GM23338 (cell line): ENCODE data around the gene AFTPH. TPM values are rescaled to one million over a fixed set of nuclear protein-coding genes. Genes with fewer than 3 reads are reported as not detected.

Experiments used
- ATAC-seq: fragments of 200-7000 bp; cut with Tn5 transposase; 3 replicates; pipeline ENCODE4 v1.9.1; 2020
- DNase-seq: peaks from one replicate; pipeline ENCODE4 v3.0.0-alpha.2; 2015; ENCODE audit warnings: low spot score
- H2AFZ ChIP-seq: fragments of 200-600 bp; sonication (generic); 2 replicates; pipeline ENCODE4 v1.8.0; 2016; ENCODE audit warnings: antibody characterized with exemption, mild to moderate bottlenecking, moderate library complexity
- H3F3A ChIP-seq: fragments of 200-600 bp; sonication (generic); replicated peaks from 2 replicates; pipeline ENCODE4 v1.8.0; 2017; ENCODE audit warnings: antibody characterized with exemption, mixed run types, low read depth
- H3K27ac ChIP-seq: fragments of 200-600 bp; sonication (generic); 2 replicates; pipeline ENCODE4 v1.6.1; 2016; ENCODE audit warnings: low read depth
- H3K27me3 ChIP-seq: fragments of 200-600 bp; sonication (generic); 2 replicates; pipeline ENCODE4 v1.8.0; 2016; ENCODE audit warnings: mild to moderate bottlenecking, mixed run types, moderate library complexity; ENCODE audit not compliant: insufficient read depth
- H3K36me3 ChIP-seq: fragments of 200-600 bp; sonication (generic); 2 replicates; pipeline ENCODE4 v1.8.0; 2016; ENCODE audit warnings: mild to moderate bottlenecking; ENCODE audit not compliant: insufficient read depth
- H3K4me1 ChIP-seq: fragments of 200-600 bp; sonication (generic); 2 replicates; pipeline ENCODE4 v1.8.0; 2016; ENCODE audit warnings: mild to moderate bottlenecking, moderate library complexity; ENCODE audit not compliant: insufficient read depth
- H3K4me2 ChIP-seq: fragments of 200-600 bp; sonication (generic); 2 replicates; pipeline ENCODE4 v1.7.1; 2017; ENCODE audit warnings: mixed run types
- H3K4me3 ChIP-seq: fragments of 200-600 bp; sonication (generic); 2 replicates; pipeline ENCODE4 v1.6.1; 2016; ENCODE audit warnings: mixed run types
- H3K79me2 ChIP-seq: fragments of 200-600 bp; sonication (generic); replicated peaks from 2 replicates; pipeline ENCODE4 v1.8.0; 2017; ENCODE audit warnings: mild to moderate bottlenecking; ENCODE audit not compliant: insufficient read depth
- H3K9me2 ChIP-seq: fragments of 200-600 bp; sonication (generic); 2 replicates; pipeline ENCODE4 v1.8.0; 2017; ENCODE audit not compliant: insufficient read depth
- H4K20me1 ChIP-seq: fragments of 200-600 bp; sonication (generic); replicated peaks from 2 replicates; pipeline ENCODE4 v1.8.0; 2017; ENCODE audit warnings: mild to moderate bottlenecking; ENCODE audit not compliant: insufficient read depth
- H3K27ac Mint-ChIP-seq: 2 replicates; pipeline ENCODE4 v1.8.0; 2020; ENCODE audit warnings: inconsistent platforms, mild to moderate bottlenecking, moderate library complexity, mixed read lengths
- H3K27me3 Mint-ChIP-seq: 3 replicates; pipeline ENCODE4 v1.8.0; 2022; ENCODE audit warnings: low read depth, mild to moderate bottlenecking, moderate library complexity, mixed read lengths, inconsistent platforms; ENCODE audit not compliant: insufficient read depth, poor library complexity
- H3K36me3 Mint-ChIP-seq: 3 replicates; pipeline ENCODE4 v1.8.0; 2021; ENCODE audit warnings: low read depth, mild to moderate bottlenecking, inconsistent platforms, moderate library complexity, mixed read lengths
- H3K4me1 Mint-ChIP-seq: 3 replicates; pipeline ENCODE4 v1.8.0; 2020; ENCODE audit warnings: mild to moderate bottlenecking, inconsistent platforms, mixed read lengths
- H3K4me3 Mint-ChIP-seq: 3 replicates; pipeline ENCODE4 v1.8.0; 2021; ENCODE audit warnings: moderate library complexity, mild to moderate bottlenecking, inconsistent platforms, mixed read lengths
- H3K9me3 Mint-ChIP-seq: 3 replicates; pipeline ENCODE4 v1.8.0; 2020; ENCODE audit warnings: moderate library complexity, mild to moderate bottlenecking, inconsistent platforms, mixed read lengths
- CREB1 ChIP-seq: fragments of 250-450 bp; sonication (Bioruptor Pico); IDR thresholded peaks from 2 replicates; pipeline ENCODE4 v1.5.0; 2020; ENCODE audit warnings: low read depth, mild to moderate bottlenecking, moderate library complexity
- CTCF ChIP-seq, 2 experiments: fragments of 200-600 bp in 1 of 2; sonication (generic) in 1 of 2; conservative IDR thresholded peaks; 2 replicates each; pipeline versions ENCODE4 v1.5.1 to v1.6.1; 2016 to 2017; ENCODE audit warnings: antibody characterized with exemption in 2 of 2, low read depth in 2 of 2, mild to moderate bottlenecking in 2 of 2, moderate library complexity in 1 of 2
- ETS1 ChIP-seq: IDR thresholded peaks from 2 replicates; pipeline ENCODE4 v1.6.1; 2016; ENCODE audit warnings: antibody characterized with exemption
- EZH2 ChIP-seq: fragments of 200-600 bp; sonication (generic); IDR thresholded peaks from one replicate; pipeline ENCODE4 v1.8.0; 2017; ENCODE audit warnings: antibody characterized with exemption, mild to moderate bottlenecking, low read depth; ENCODE audit not compliant: unreplicated experiment
- EZH2phosphoT487 ChIP-seq: fragments of 200-600 bp; sonication (generic); IDR thresholded peaks from one replicate; pipeline ENCODE4 v1.8.1; 2018; ENCODE audit warnings: antibody characterized with exemption; ENCODE audit not compliant: unreplicated experiment
- JUNB ChIP-seq: IDR thresholded peaks from one replicate; pipeline ENCODE4 v1.6.1; 2016; ENCODE audit warnings: antibody characterized with exemption; ENCODE audit not compliant: unreplicated experiment
- NANOG ChIP-seq: IDR thresholded peaks from 2 replicates; pipeline ENCODE4 v1.6.1; 2016; ENCODE audit warnings: antibody characterized with exemption, borderline replicate concordance
- POLR2AphosphoS5 ChIP-seq: IDR thresholded peaks from 2 replicates; pipeline ENCODE4 v1.6.1; 2016; ENCODE audit warnings: antibody characterized with exemption, low read depth
- REST ChIP-seq: IDR thresholded peaks from one replicate; pipeline ENCODE4 v1.6.1; 2018; ENCODE audit warnings: antibody characterized with exemption; ENCODE audit not compliant: unreplicated experiment
- STAT1 ChIP-seq: IDR thresholded peaks from one replicate; pipeline ENCODE4 v1.6.1; 2016; ENCODE audit warnings: antibody characterized with exemption; ENCODE audit not compliant: unreplicated experiment
- ZNF114 ChIP-seq: fragments of 250-450 bp; sonication (Bioruptor Pico); IDR thresholded peaks from 2 replicates; pipeline ENCODE4 v1.5.0; 2020; ENCODE audit warnings: mild to moderate bottlenecking, moderate library complexity
- ZNF331 ChIP-seq: fragments of 250-450 bp; sonication (Bioruptor Pico); IDR thresholded peaks from 2 replicates; pipeline ENCODE4 v1.5.0; 2020; ENCODE audit warnings: low read depth, mild to moderate bottlenecking, moderate library complexity
- ZNF462 ChIP-seq: fragments of 250-450 bp; sonication (Bioruptor Pico); IDR thresholded peaks from 2 replicates; pipeline ENCODE4 v1.5.0; 2020; ENCODE audit warnings: mild to moderate bottlenecking, moderate library complexity
- polyA plus RNA-seq: library from polyadenylated mRNA; unstranded; fragments of >200 nt; fragmentation: Nextera tagmentation; extraction: Ambion mirVana; gene quantifications from 2 replicates; pipeline ENCODE4 v1.2.1, GENCODE V29; 2016
- total RNA-seq: library from RNA; depleted of rRNA; stranded (reverse); fragments of >200 nt; shearing (Covaris generic); gene quantifications from 2 replicates; pipeline ENCODE4 v1.2.3, GENCODE V29; 2014

AFTPH gene
- total and polyA plus RNA-seq, 2 experiments from 2014 or later = 14.9 to 20.6 TPM

GRCh38 chr2:64514008-64514407 is 10.1 kb upstream of the AFTPH start:
- no peak for ATAC-seq
- H3K4me1 Mint-ChIP-seq = no peaks in the 10 kb centered on the region
- no peak overlapping the region for H3K4me2 ChIP-seq
- no peaks in the 10 kb centered on the region for H3K79me2 ChIP-seq
- no peaks in the 10 kb centered on the region for H3K36me3 ChIP-seq
- H3K36me3 Mint-ChIP-seq = peaks cover 9% of the 10 kb centered on the region; the same call in 2 of the 3 replicates
- DNase-seq = no peak
- no peak overlapping the region for H3K27ac ChIP-seq
- H3K4me3 Mint-ChIP-seq = no peak overlapping the region
- no peaks in the 10 kb centered on the region for H3K4me1 ChIP-seq
- H2AFZ ChIP-seq = no peak overlapping the region
- no peaks in the 10 kb centered on the region for H3K9me2 ChIP-seq
- no peaks in the 10 kb centered on the region for H4K20me1 ChIP-seq
- H3F3A ChIP-seq = no peaks in the 10 kb centered on the region
- TF ChIP-seq REST (no peak), POLR2AphosphoS5 (no peak), CTCF (conservative IDR thresholded peaks at IDR 0.05; ENCODE audit: low read depth in 2 of 2) (no peak), CREB1 (CRISPR knock-in tag) (no peak), NANOG (no peak), ETS1 (no peak), EZH2 (no peak), ZNF462 (CRISPR knock-in tag) (no peak), EZH2phosphoT487 (no peak), ZNF331 (no peak), ZNF114 (no peak), STAT1 (no peak), JUNB (no peak)
- no peak overlapping the region for H3K27ac Mint-ChIP-seq
- no peaks in the 10 kb centered on the region for H3K27me3 ChIP-seq
- H3K27me3 Mint-ChIP-seq = no peaks in the 10 kb centered on the region
- H3K4me3 ChIP-seq = no peak overlapping the region
- H3K9me3 Mint-ChIP-seq = peaks cover 12% of the 10 kb centered on the region
